HepG2 (cell line): ENCODE results near the gene MAPK8IP1. TPM values are rescaled to one million over a fixed set of nuclear protein-coding genes. Genes with fewer than 3 reads are reported as not detected.

Experiments used
- ATAD3A ChIP-seq: sonication (generic); formaldehyde crosslinking; IDR thresholded peaks from 2 replicates; pipeline ENCODE4 v1.4.0; 2020; ENCODE audit warnings: missing genetic modification reagents
- GABPB1 ChIP-seq: IDR thresholded peaks from 2 replicates; pipeline ENCODE4 v1.6.1; 2016; ENCODE audit warnings: mild to moderate bottlenecking, missing genetic modification reagents, moderate library complexity, missing compliant biosample characterization
- GTF2F1 ChIP-seq: fragments of 150-350 bp; IDR thresholded peaks from 2 replicates; pipeline ENCODE4 v1.6.1; 2014; ENCODE audit warnings: low read length
- HMG20A ChIP-seq: IDR thresholded peaks from 2 replicates; pipeline ENCODE4 v1.6.1; 2016; ENCODE audit warnings: borderline replicate concordance
- KLF15 ChIP-seq: sonication (generic); formaldehyde crosslinking; IDR thresholded peaks from 2 replicates; pipeline ENCODE4 v1.8.1; 2023; ENCODE audit warnings: borderline replicate concordance, mild to moderate bottlenecking, inconsistent platforms, missing genetic modification reagents, mixed read lengths
- NFIB ChIP-seq: sonication (generic); formaldehyde crosslinking; IDR thresholded peaks from 2 replicates; pipeline ENCODE4 v1.9.0; 2021; ENCODE audit warnings: missing genetic modification reagents, mild to moderate bottlenecking, borderline replicate concordance
- RARA ChIP-seq: IDR thresholded peaks from 2 replicates; pipeline ENCODE4 v1.6.1; 2016; ENCODE audit warnings: missing genetic modification reagents, missing compliant biosample characterization
- RNF2 ChIP-seq: fragments of 450-650 bp; conservative IDR thresholded peaks from 2 replicates; pipeline ENCODE4 v1.6.1; 2016; ENCODE audit warnings: low read depth
- ZC3H4 ChIP-seq: sonication (generic); formaldehyde crosslinking; IDR thresholded peaks from 2 replicates; pipeline ENCODE4 v1.4.0; 2020; ENCODE audit warnings: missing genetic modification reagents, borderline replicate concordance
- ZFP1 ChIP-seq: IDR thresholded peaks from 2 replicates; pipeline ENCODE4 v1.6.1; 2016
- ZNF124 ChIP-seq: sonication (generic); formaldehyde crosslinking; IDR thresholded peaks from 2 replicates; pipeline ENCODE4 v1.4.0; 2020; ENCODE audit warnings: missing genetic modification reagents
- ZNF160 ChIP-seq: sonication (generic); formaldehyde crosslinking; IDR thresholded peaks from 2 replicates; pipeline ENCODE4 v1.8.0; 2022; ENCODE audit warnings: mild to moderate bottlenecking, inconsistent platforms, missing genetic modification reagents
- ZNF367 ChIP-seq: sonication (generic); formaldehyde crosslinking; IDR thresholded peaks from 2 replicates; pipeline ENCODE4 v1.4.0; 2020; ENCODE audit warnings: missing genetic modification reagents, borderline replicate concordance
- ZNF570 ChIP-seq: sonication (generic); formaldehyde crosslinking; IDR thresholded peaks from 2 replicates; pipeline ENCODE4 v1.4.0; 2020; ENCODE audit warnings: mild to moderate bottlenecking, missing genetic modification reagents, borderline replicate concordance
- ZNF605 ChIP-seq: sonication (generic); formaldehyde crosslinking; IDR thresholded peaks from 2 replicates; pipeline ENCODE4 v1.8.0; 2022; ENCODE audit warnings: mild to moderate bottlenecking, missing genetic modification reagents
- ZNF619 ChIP-seq: sonication (generic); formaldehyde crosslinking; IDR thresholded peaks from 2 replicates; pipeline ENCODE4 v1.4.0; 2020; ENCODE audit warnings: mild to moderate bottlenecking, missing genetic modification reagents
- ZNF644 ChIP-seq: IDR thresholded peaks from 2 replicates; pipeline ENCODE4 v1.6.1; 2016; ENCODE audit warnings: low read depth
- polyA plus RNA-seq, 8 experiments: library from polyadenylated mRNA; depleted of rRNA in 3 of 8; stranded (reverse) in 7 of 8; unstranded in 1 of 8; fragments of >200 nt; fragmentation: Illumina TruSeq in 4 of 8; extraction: Trizol in 4 of 8; gene quantifications; 2 replicates each; pipeline versions ENCODE4 v1.2.1 to v1.2.3, GENCODE V29; 2011 to 2016; ENCODE audit warnings: low read depth in 4 of 8, missing spikeins in 1 of 8, mixed read lengths in 1 of 8; ENCODE audit not compliant: insufficient read depth in 1 of 8
- total RNA-seq, 5 experiments: library from RNA; depleted of rRNA; stranded (reverse); fragments of >200 nt; fragmentation: Illumina TruSeq; extraction: Trizol; gene quantifications; 2 replicates each; pipeline ENCODE4 v1.2.3, GENCODE V29; 2016; ENCODE audit warnings: low read depth in 1 of 5
- TF ChIP-seq, protein P1 (sequence below): sonication (generic); formaldehyde crosslinking; IDR thresholded peaks from 2 replicates; pipeline ENCODE4 v1.5.0; 2020; ENCODE audit warnings: mild to moderate bottlenecking, missing genetic modification reagents, borderline replicate concordance
- TF ChIP-seq, protein P2 (sequence below): sonication (generic); formaldehyde crosslinking; IDR thresholded peaks from 2 replicates; pipeline ENCODE4 v1.5.0; 2020; ENCODE audit warnings: mild to moderate bottlenecking, missing genetic modification reagents, moderate library complexity
- TF ChIP-seq, protein P3 (sequence below): sonication (generic); formaldehyde crosslinking; IDR thresholded peaks from 2 replicates; pipeline ENCODE4 v1.4.0; 2020; ENCODE audit warnings: missing genetic modification reagents
- TF ChIP-seq, protein P4 (sequence below): sonication (generic); formaldehyde crosslinking; IDR thresholded peaks from 2 replicates; pipeline ENCODE4 v1.5.1; 2020; ENCODE audit warnings: mild to moderate bottlenecking, missing genetic modification reagents
- TF ChIP-seq, protein P5 (sequence below): sonication (generic); formaldehyde crosslinking; IDR thresholded peaks from 2 replicates; pipeline ENCODE4 v1.4.0; 2020; ENCODE audit warnings: mild to moderate bottlenecking, missing genetic modification reagents

Gene MAPK8IP1
- total and polyA plus RNA-seq, 2 of the 13 experiments (the other 11 are each of a cell fraction or from before 2014, with no cell fraction given) = 2.2 to 4.2 TPM

DNA sequence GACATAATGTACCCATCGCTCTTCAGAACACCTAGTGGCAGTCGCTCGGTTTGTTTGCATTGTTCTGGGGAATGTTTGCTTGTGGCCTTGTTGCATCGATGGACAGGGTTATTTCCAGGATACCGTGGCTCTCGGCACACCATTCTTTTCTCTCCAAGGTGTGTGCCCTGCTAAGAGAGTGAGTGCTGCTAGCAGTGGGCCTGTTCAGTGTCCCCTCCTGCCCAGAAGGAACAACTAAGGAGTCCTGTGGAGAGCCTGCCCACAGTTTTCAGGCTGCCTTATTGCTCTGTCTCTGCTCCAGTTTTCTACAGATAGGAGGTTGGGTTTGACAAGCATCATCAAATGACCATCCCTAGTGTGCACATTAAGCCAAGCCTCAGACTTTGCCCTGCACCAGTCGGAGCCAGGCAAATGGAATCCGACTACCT lies 36.8 kb upstream of the MAPK8IP1 start (continued):
- TF ChIP-seq, protein P1, sequence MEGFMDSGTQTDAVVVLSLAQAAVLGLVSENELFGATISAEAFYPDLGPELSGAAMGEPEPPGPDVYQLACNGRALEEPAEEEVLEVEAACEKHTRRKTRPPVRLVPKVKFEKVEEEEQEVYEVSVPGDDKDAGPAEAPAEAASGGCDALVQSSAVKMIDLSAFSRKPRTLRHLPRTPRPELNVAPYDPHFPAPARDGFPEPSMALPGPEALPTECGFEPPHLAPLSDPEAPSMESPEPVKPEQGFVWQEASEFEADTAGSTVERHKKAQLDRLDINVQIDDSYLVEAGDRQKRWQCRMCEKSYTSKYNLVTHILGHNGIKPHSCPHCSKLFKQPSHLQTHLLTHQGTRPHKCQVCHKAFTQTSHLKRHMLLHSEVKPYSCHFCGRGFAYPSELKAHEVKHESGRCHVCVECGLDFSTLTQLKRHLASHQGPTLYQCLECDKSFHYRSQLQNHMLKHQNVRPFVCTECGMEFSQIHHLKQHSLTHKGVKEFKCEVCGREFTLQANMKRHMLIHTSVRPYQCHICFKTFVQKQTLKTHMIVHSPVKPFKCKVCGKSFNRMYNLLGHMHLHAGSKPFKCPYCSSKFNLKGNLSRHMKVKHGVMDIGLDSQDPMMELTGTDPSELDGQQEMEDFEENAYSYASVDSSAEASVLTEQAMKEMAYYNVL (CRISPR knock-in tag) = no peak
- TF ChIP-seq GTF2F1 (no peak), HMG20A (no peak), NFIB (CRISPR knock-in tag) (no peak), ZFP1 (CRISPR knock-in tag) (no peak), ATAD3A (CRISPR knock-in tag) (no peak), ZNF160 (no peak), ZNF570 (no peak), ZNF605 (CRISPR knock-in tag) (0 out of 2 replicates have a peak, but pooled peaks have one; percentile 33), ZNF619 (no peak), KLF15 (no peak), ZNF367 (CRISPR knock-in tag) (no peak), ZNF124 (CRISPR knock-in tag) (no peak), ZC3H4 (CRISPR knock-in tag) (no peak), GABPB1 (CRISPR knock-in tag) (no peak), RNF2 (no peak), RARA (peak; percentile 55), ZNF644 (no peak)
- TF ChIP-seq, protein P2, sequence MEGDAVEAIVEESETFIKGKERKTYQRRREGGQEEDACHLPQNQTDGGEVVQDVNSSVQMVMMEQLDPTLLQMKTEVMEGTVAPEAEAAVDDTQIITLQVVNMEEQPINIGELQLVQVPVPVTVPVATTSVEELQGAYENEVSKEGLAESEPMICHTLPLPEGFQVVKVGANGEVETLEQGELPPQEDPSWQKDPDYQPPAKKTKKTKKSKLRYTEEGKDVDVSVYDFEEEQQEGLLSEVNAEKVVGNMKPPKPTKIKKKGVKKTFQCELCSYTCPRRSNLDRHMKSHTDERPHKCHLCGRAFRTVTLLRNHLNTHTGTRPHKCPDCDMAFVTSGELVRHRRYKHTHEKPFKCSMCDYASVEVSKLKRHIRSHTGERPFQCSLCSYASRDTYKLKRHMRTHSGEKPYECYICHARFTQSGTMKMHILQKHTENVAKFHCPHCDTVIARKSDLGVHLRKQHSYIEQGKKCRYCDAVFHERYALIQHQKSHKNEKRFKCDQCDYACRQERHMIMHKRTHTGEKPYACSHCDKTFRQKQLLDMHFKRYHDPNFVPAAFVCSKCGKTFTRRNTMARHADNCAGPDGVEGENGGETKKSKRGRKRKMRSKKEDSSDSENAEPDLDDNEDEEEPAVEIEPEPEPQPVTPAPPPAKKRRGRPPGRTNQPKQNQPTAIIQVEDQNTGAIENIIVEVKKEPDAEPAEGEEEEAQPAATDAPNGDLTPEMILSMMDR = 0 out of 2 replicates have a peak, but pooled peaks have one; percentile 3
- TF ChIP-seq, protein P3, sequence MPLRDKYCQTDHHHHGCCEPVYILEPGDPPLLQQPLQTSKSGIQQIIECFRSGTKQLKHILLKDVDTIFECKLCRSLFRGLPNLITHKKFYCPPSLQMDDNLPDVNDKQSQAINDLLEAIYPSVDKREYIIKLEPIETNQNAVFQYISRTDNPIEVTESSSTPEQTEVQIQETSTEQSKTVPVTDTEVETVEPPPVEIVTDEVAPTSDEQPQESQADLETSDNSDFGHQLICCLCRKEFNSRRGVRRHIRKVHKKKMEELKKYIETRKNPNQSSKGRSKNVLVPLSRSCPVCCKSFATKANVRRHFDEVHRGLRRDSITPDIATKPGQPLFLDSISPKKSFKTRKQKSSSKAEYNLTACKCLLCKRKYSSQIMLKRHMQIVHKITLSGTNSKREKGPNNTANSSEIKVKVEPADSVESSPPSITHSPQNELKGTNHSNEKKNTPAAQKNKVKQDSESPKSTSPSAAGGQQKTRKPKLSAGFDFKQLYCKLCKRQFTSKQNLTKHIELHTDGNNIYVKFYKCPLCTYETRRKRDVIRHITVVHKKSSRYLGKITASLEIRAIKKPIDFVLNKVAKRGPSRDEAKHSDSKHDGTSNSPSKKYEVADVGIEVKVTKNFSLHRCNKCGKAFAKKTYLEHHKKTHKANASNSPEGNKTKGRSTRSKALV (CRISPR knock-in tag) = no peak
- TF ChIP-seq, protein P4, sequence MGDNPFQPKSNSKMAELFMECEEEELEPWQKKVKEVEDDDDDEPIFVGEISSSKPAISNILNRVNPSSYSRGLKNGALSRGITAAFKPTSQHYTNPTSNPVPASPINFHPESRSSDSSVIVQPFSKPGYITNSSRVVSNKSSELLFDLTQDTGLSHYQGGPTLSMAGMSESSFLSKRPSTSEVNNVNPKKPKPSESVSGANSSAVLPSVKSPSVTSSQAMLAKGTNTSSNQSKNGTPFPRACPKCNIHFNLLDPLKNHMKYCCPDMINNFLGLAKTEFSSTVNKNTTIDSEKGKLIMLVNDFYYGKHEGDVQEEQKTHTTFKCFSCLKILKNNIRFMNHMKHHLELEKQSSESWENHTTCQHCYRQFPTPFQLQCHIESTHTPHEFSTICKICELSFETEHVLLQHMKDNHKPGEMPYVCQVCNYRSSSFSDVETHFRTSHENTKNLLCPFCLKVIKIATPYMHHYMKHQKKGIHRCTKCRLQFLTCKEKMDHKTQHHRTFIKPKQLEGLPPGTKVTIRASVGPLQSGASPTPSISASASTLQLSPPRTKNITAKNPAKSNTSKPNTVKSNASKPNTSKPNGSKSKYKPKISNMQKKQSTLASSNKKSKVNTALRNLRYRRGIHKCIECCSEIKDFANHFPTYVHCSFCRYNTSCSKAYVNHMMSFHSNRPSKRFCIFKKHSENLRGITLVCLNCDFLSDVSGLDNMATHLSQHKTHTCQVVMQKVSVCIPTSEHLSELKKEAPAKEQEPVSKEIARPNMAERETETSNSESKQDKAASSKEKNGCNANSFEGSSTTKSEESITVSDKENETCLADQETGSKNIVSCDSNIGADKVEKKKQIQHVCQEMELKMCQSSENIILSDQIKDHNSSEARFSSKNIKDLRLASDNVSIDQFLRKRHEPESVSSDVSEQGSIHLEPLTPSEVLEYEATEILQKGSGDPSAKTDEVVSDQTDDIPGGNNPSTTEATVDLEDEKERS (CRISPR knock-in tag) = no peak
- TF ChIP-seq, protein P5, sequence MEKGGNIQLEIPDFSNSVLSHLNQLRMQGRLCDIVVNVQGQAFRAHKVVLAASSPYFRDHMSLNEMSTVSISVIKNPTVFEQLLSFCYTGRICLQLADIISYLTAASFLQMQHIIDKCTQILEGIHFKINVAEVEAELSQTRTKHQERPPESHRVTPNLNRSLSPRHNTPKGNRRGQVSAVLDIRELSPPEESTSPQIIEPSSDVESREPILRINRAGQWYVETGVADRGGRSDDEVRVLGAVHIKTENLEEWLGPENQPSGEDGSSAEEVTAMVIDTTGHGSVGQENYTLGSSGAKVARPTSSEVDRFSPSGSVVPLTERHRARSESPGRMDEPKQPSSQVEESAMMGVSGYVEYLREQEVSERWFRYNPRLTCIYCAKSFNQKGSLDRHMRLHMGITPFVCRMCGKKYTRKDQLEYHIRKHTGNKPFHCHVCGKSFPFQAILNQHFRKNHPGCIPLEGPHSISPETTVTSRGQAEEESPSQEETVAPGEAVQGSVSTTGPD (CRISPR knock-in tag) = no peak
